Measurements from ENCODE around the gene MAGEB2.
"Not testable (repeated sequence)": the region's sequence is repeated elsewhere in the genome, so short reads cannot be mapped to it uniquely, and the experiment has no call there.

MAGEB2 gene

GRCh38 chrX:30215357-30215843, at the start of gene MAGEB2:
Gene MAGEB2 (plus strand): TSS chrX:30215563. CDS start chrX:30218581, 3,018 bp downstream.
- H3K4me3 ChIP-seq (ENCODE audit: low read length), result no peak within 1 kb of the TSS
- TF ChIP-seq ZNF274 (IDR thresholded peaks at IDR 0.05; ENCODE audit: low read depth, low read length), result no peak

GRCh38 chrX:30170900-30171299, 44.5 kb upstream of the MAGEB2 start:
- no peak for TF ChIP-seq ZNF274 (IDR thresholded peaks at IDR 0.05; ENCODE audit: low read depth, low read length)
- H3K4me3 ChIP-seq (ENCODE audit: low read length), result no peak overlapping the region

- no peak for TF ChIP-seq ZNF274 (IDR thresholded peaks at IDR 0.05; ENCODE audit: low read depth, low read length)
- H3K4me3 ChIP-seq (ENCODE audit: low read length), result no peak overlapping the region
Measured at GRCh38 chrX:30181353-30181752, 34.0 kb upstream of the MAGEB2 start.

- TF ChIP-seq ZNF274 (IDR thresholded peaks at IDR 0.05; ENCODE audit: low read depth, low read length), result no peak
Measured at GRCh38 chrX:30183554-30183953, 31.8 kb upstream of the MAGEB2 start.

GRCh38 chrX:30190426-30190825, 24.9 kb upstream of the MAGEB2 start:
- no peak for TF ChIP-seq ZNF274 (IDR thresholded peaks at IDR 0.05; ENCODE audit: low read depth, low read length)
- H3K4me3 ChIP-seq (ENCODE audit: low read length), result no peak overlapping the region

More at GRCh38 chrX:30183554-30183953, 31.8 kb upstream of the MAGEB2 start:
- no peak overlapping the region for H3K4me3 ChIP-seq (ENCODE audit: low read length)

DNA sequence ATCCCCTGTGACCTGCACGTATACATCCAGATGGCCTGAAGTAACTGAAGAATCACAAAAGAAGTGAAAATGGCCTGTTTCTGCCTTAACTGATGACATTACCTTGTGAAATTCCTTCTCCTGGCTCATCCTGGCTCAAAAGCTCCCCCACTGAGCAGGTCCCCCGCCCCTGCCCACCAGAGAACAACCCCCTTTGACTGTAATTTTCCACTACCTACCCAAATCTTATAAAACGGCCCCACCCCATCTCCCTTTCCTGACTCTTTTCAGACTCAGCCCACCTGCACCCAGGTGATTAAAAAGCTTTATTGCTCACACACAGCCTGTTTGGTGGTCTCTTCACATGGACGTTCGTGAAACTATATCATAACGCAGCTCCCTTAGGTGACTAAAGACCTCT, 21.5 kb upstream of the MAGEB2 start:
- H3K4me3 ChIP-seq (ENCODE audit: low read length), result not testable (repeated sequence)

DNA sequence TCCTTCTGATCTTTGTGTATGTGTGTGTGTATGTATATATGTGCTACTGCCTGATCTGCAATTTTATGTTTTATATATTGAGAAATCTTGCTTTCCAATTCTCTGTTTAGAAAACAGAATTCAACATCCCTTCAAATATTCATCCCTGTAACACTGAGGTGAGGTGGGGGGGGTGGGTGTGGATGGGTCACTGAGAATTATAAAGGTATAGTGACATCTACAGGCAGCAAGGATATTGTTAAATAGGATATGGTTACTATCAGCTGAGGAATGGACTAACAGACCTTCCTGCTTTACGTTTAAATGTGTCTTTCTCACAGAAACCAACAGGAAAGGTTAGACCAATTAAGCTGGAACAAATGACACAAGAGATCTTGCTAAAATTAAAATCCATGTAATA, 19.0 kb upstream of the MAGEB2 start:
- TF ChIP-seq ZNF274 (IDR thresholded peaks at IDR 0.05; ENCODE audit: low read depth, low read length), result no peak
- H3K4me3 ChIP-seq (ENCODE audit: low read length), result no peak overlapping the region

DNA sequence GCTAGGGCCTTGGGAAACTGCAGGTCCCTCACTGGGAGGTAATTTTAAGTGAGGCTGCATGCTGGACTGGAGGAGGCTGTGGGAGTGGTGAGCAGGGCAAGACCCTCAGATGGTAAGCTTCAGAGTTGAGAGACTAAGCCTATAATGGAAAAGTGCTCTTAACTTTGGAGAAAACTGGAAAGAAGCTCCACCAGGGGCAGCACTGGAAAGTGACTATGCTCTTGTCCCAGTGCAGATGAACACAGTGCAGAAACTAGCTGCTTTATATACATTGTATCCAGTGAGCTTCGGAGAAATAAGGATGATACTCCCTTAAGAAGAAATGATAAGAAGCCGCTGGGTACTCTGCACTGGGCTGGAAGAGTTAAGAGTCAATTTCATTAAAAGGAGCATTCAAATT, 3.2 kb upstream of the MAGEB2 start:
- no peak overlapping the region for H3K4me3 ChIP-seq (ENCODE audit: low read length)
- no peak for TF ChIP-seq ZNF274 (IDR thresholded peaks at IDR 0.05; ENCODE audit: low read depth, low read length)

- no peak for TF ChIP-seq ZNF274 (IDR thresholded peaks at IDR 0.05; ENCODE audit: low read depth, low read length)
- no peak overlapping the region for H3K4me3 ChIP-seq (ENCODE audit: low read length)
Measured at GRCh38 chrX:30217465-30217864, 2.1 kb downstream of the MAGEB2 start.

- TF ChIP-seq ZNF274 (IDR thresholded peaks at IDR 0.05; ENCODE audit: low read depth, low read length), result no peak
- H3K4me3 ChIP-seq (ENCODE audit: low read length), result no peak overlapping the region
Measured at GRCh38 chrX:30219372-30219771, 4.0 kb downstream of the MAGEB2 start.

DNA sequence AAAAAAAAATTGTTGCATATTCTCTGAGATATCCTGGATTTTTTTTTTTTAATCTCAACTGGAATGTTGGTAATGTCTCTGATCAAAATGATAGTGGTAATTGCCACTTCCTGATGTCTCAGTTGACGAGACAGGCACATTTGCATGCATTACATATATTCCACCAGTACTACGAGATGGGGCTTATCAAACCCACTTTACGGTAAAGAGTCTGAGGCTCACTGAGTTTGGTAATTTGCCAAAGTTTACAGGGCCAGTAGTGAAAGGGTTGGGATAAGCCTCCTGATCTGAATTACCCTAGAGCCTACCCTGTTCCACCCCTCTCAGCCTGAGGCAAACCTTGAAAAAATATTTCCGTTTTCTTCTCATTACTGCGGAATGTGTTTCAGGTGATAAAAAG, 5.3 kb downstream of the MAGEB2 start:
- TF ChIP-seq ZNF274 (IDR thresholded peaks at IDR 0.05; ENCODE audit: low read depth, low read length), result no peak
- no peak overlapping the region for H3K4me3 ChIP-seq (ENCODE audit: low read length)

GRCh38 chrX:30224536-30224935, 9.2 kb downstream of the MAGEB2 start:
- H3K4me3 ChIP-seq (ENCODE audit: low read length), result no peak overlapping the region
- TF ChIP-seq ZNF274 (IDR thresholded peaks at IDR 0.05; ENCODE audit: low read depth, low read length), result no peak

DNA sequence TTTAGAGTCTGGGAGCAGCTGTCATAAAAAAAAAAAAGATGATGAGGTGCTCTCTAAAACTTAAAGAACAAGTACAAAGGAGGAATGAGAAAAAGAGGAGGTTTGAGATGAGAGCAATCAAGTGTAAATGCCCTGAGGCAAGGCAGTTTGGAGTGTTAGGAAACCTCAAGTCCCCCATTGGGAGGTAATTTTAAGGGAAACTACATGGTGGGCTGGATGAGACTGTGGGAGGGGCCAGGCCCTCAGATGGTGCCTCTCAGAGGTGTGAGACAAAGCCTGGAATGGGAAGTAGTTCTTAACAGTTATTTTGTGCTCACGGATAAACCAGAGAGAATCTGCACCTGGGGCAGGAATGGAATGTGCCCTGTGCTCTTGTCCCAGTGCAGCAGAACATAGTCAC, 13.2 kb downstream of the MAGEB2 start:
- no peak for TF ChIP-seq ZNF274 (IDR thresholded peaks at IDR 0.05; ENCODE audit: low read depth, low read length)
- H3K4me3 ChIP-seq (ENCODE audit: low read length), result no peak overlapping the region

- H3K4me3 ChIP-seq (ENCODE audit: low read length), result no peak within 1 kb of the TSS
- no peak for TF ChIP-seq ZNF274 (IDR thresholded peaks at IDR 0.05; ENCODE audit: low read depth, low read length)
Measured at GRCh38 chrX:30230395-30230794, 15.0 kb downstream of the MAGEB2 start, which contains the start of gene MAGEB3. Gene MAGEB3 (plus strand): TSS chrX:30230657. CDS start chrX:30235925, 5,268 bp downstream.

DNA sequence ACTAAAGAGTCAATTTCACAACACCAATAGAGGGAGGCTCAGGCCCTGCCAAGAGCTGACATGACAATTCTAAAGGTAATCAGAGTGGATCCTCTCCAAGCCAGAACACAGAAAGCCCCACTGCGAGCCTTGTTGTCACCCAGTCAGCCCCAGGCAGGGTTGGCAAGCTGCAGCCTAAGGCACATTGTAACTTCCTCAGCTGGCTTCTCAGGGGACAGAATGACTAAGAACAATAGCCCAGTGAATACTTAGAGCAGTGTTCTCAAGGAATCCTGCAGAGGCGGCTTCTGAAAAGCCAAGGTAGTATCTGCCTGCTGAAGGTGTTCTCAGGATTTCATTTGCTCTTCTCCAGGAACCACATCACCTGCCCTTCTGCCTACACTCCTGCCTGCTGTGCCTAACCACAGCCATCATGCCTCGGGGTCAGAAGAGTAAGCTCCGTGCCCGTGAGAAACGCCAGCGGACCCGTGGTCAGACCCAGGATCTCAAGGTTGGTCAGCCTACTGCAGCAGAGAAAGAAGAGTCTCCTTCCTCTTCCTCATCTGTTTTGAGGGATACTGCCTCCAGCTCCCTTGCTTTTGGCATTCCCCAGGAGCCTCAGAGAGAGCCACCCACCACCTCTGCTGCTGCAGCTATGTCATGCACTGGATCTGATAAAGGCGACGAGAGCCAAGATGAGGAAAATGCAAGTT, 26.5 kb downstream of the MAGEB2 start, which contains the start of gene MAGEB4:
TSS of gene MAGEB4 (plus strand) at position 277 of the 692 bp plus-strand sequence. CDS start at position 413, 136 bp downstream.
- H3K4me3 ChIP-seq (ENCODE audit: low read length), result no peak within 1 kb of the TSS
- TF ChIP-seq ZNF274 (IDR thresholded peaks at IDR 0.05; ENCODE audit: low read depth, low read length), result no peak
